DOHH2 (cell line): Measurements from ENCODE around the gene NAGPA.

Experiments used
- H3F3A ChIP-seq: fragments of 200-600 bp; sonication (generic), shearing (Covaris generic); 2 replicates; pipeline ENCODE4 v1.6.0; 2016; ENCODE audit warnings: antibody characterized with exemption, mild to moderate bottlenecking; ENCODE audit not compliant: control insufficient read depth, insufficient read depth
- H3K27ac ChIP-seq: fragments of 200-600 bp; sonication (generic); 2 replicates; pipeline ENCODE4 v1.5.1; 2014; ENCODE audit warnings: low read depth, mild to moderate bottlenecking, low read length, moderate library complexity
- H3K27me3 ChIP-seq: fragments of 200-600 bp; sonication (generic); 2 replicates; pipeline ENCODE4 v1.6.1; 2014; ENCODE audit warnings: mild to moderate bottlenecking, low read length, mixed read lengths; ENCODE audit not compliant: control insufficient read depth
- H3K36me3 ChIP-seq: fragments of 200-600 bp; sonication (generic); 2 replicates; pipeline ENCODE4 v1.6.1; 2014; ENCODE audit warnings: mild to moderate bottlenecking, low read length, moderate library complexity, mixed read lengths; ENCODE audit not compliant: control insufficient read depth
- H3K4me1 ChIP-seq: fragments of 200-600 bp; sonication (generic); 2 replicates; pipeline ENCODE4 v1.6.1; 2014; ENCODE audit warnings: mild to moderate bottlenecking, low read length, mixed read lengths; ENCODE audit not compliant: control insufficient read depth
- H3K4me2 ChIP-seq: fragments of 200-600 bp; sonication (generic); 2 replicates; pipeline ENCODE4 v1.6.0; 2014; ENCODE audit warnings: mild to moderate bottlenecking, low read length, moderate library complexity
- H3K4me3 ChIP-seq: fragments of 200-600 bp; sonication (generic); 2 replicates; pipeline ENCODE4 v1.5.1; 2014; ENCODE audit warnings: mild to moderate bottlenecking, low read length, mixed read lengths
- H3K79me2 ChIP-seq: fragments of 200-600 bp; sonication (generic); 2 replicates; pipeline ENCODE4 v1.6.1; 2014; ENCODE audit warnings: mild to moderate bottlenecking, low read length, mixed read lengths; ENCODE audit not compliant: control insufficient read depth
- H3K9me2 ChIP-seq: fragments of 200-600 bp; sonication (generic); replicated peaks from 2 replicates; pipeline ENCODE4 v1.6.1; 2014; ENCODE audit warnings: mild to moderate bottlenecking, low read length, mixed read lengths; ENCODE audit not compliant: control insufficient read depth
- H3K9me3 ChIP-seq: fragments of 200-600 bp; sonication (generic); 2 replicates; pipeline ENCODE4 v1.6.1; 2014; ENCODE audit warnings: antibody characterized with exemption, low read length, mixed read lengths; ENCODE audit not compliant: control insufficient read depth, insufficient read depth
- H4K20me1 ChIP-seq: fragments of 200-600 bp; sonication (generic); 2 replicates; pipeline ENCODE4 v1.6.0; 2014; ENCODE audit warnings: low read depth, mild to moderate bottlenecking, antibody characterized with exemption, low read length, moderate library complexity; ENCODE audit not compliant: control insufficient read depth, insufficient read depth
- EZH2phosphoT487 ChIP-seq: fragments of 200-600 bp; sonication (generic); IDR thresholded peaks from 2 replicates; pipeline ENCODE4 v1.6.1; 2017; ENCODE audit warnings: borderline replicate concordance, mild to moderate bottlenecking, antibody characterized with exemption, low read length, moderate library complexity, mixed read lengths
- TF ChIP-seq, protein P1 (sequence below): fragments of 200-600 bp; sonication (generic); IDR thresholded peaks from one replicate; pipeline ENCODE4 v1.5.1; 2014; ENCODE audit warnings: antibody characterized with exemption, mild to moderate bottlenecking, low read depth, low read length; ENCODE audit not compliant: poor library complexity, severe bottlenecking

The NAGPA gene

GRCh38 chr16:4980691-4981090 is 53.0 kb downstream of the NAGPA start:
- H3K4me1 ChIP-seq = peaks cover 14% of the 10 kb centered on the region
- 0 out of 2 replicates have a peak, but pooled peaks cover 4% of the 10 kb centered on the region for H3K27me3 ChIP-seq
- no peaks in the 10 kb centered on the region for H4K20me1 ChIP-seq
- H3F3A ChIP-seq = no peaks in the 10 kb centered on the region
- TF ChIP-seq EZH2phosphoT487 = no peak
- TF ChIP-seq, protein P1, sequence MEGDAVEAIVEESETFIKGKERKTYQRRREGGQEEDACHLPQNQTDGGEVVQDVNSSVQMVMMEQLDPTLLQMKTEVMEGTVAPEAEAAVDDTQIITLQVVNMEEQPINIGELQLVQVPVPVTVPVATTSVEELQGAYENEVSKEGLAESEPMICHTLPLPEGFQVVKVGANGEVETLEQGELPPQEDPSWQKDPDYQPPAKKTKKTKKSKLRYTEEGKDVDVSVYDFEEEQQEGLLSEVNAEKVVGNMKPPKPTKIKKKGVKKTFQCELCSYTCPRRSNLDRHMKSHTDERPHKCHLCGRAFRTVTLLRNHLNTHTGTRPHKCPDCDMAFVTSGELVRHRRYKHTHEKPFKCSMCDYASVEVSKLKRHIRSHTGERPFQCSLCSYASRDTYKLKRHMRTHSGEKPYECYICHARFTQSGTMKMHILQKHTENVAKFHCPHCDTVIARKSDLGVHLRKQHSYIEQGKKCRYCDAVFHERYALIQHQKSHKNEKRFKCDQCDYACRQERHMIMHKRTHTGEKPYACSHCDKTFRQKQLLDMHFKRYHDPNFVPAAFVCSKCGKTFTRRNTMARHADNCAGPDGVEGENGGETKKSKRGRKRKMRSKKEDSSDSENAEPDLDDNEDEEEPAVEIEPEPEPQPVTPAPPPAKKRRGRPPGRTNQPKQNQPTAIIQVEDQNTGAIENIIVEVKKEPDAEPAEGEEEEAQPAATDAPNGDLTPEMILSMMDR = no peak
- no peak overlapping the region for H3K4me3 ChIP-seq
- no peaks in the 10 kb centered on the region for H3K9me3 ChIP-seq
- H3K36me3 ChIP-seq = no peaks in the 10 kb centered on the region
- H3K4me2 ChIP-seq = no peak overlapping the region
- no peaks in the 10 kb centered on the region for H3K9me2 ChIP-seq
- no peaks in the 10 kb centered on the region for H3K79me2 ChIP-seq
- no peak overlapping the region for H3K27ac ChIP-seq

- H3K4me3 ChIP-seq = no peak overlapping the region
- H3K9me2 ChIP-seq = no peaks in the 10 kb centered on the region
- H3K79me2 ChIP-seq = no peaks in the 10 kb centered on the region
- H3K9me3 ChIP-seq = no peaks in the 10 kb centered on the region
- no peaks in the 10 kb centered on the region for H3K36me3 ChIP-seq
- H3K27me3 ChIP-seq = 0 out of 2 replicates have a peak, but pooled peaks cover 4% of the 10 kb centered on the region
- TF ChIP-seq, protein P1 = no peak
- no peak for TF ChIP-seq EZH2phosphoT487
- no peak overlapping the region for H3K4me2 ChIP-seq
- no peaks in the 10 kb centered on the region for H3F3A ChIP-seq
- H3K27ac ChIP-seq = no peak overlapping the region
- H4K20me1 ChIP-seq = no peaks in the 10 kb centered on the region
- peaks cover 17% of the 10 kb centered on the region for H3K4me1 ChIP-seq
Measured at GRCh38 chr16:4979736-4980660, 53.7 kb downstream of the NAGPA start.

DNA sequence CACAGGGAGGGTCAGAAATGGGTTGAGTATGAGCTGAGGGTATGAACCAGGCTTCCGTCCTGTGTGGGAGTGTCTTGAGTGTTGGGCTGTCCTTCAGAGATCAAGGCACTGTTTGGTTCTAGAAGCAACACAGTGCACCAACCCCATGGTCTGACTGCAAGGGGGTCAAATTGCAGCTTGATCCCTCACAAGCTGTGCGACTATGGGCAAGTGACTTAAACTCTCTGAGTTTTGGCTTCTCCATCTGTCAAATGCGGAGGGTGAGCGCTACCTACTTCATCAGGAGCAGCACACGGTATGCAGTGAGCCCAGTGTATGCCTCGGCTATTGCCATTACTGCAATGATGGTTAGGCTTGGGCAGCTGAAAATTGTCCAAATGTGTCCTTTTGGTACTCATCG is 54.6 kb downstream of the NAGPA start:
- H3K4me1 ChIP-seq = peaks cover 17% of the 10 kb centered on the region
- H3K4me2 ChIP-seq = no peak overlapping the region
- no peaks in the 10 kb centered on the region for H3K79me2 ChIP-seq
- H3F3A ChIP-seq = no peaks in the 10 kb centered on the region
- no peak overlapping the region for H3K4me3 ChIP-seq
- H3K36me3 ChIP-seq = no peaks in the 10 kb centered on the region
- no peak overlapping the region for H3K27ac ChIP-seq
- TF ChIP-seq, protein P1 = no peak
- no peak for TF ChIP-seq EZH2phosphoT487
- no peaks in the 10 kb centered on the region for H4K20me1 ChIP-seq
- H3K9me3 ChIP-seq = no peaks in the 10 kb centered on the region
- no peaks in the 10 kb centered on the region for H3K9me2 ChIP-seq
- 0 out of 2 replicates have a peak, but pooled peaks cover 4% of the 10 kb centered on the region for H3K27me3 ChIP-seq
